Inferior parietal cortex (tissue), 1 donor: ENCODE data around the gene PDE10A.
"Not testable (repeated sequence)": the region's sequence is repeated elsewhere in the genome, so short reads cannot be mapped to it uniquely, and the experiment has no call there.

ENCODE experiments used
- DNase-seq: peaks from one replicate; pipeline ENCODE4 v3.0.0-alpha.2; 2016; ENCODE audit errors: extremely low spot score

The PDE10A gene

GRCh38 chr6:165478581-165478980 lies 184.5 kb downstream of the PDE10A start:
- DNase-seq: no peak

GRCh38 chr6:165469483-165469882 lies 193.6 kb downstream of the PDE10A start:
- DNase-seq: no peak

GRCh38 chr6:165468340-165469235 lies 194.5 kb downstream of the PDE10A start:
- no peak for DNase-seq

GRCh38 chr6:165463499-165463898 lies 199.5 kb downstream of the PDE10A start:
- not testable (repeated sequence) for DNase-seq

- not testable (repeated sequence) for DNase-seq
Measured at GRCh38 chr6:165459605-165460301, 203.3 kb downstream of the PDE10A start.

- DNase-seq: no peak
Measured at GRCh38 chr6:165458134-165458533, 204.9 kb downstream of the PDE10A start.

- no peak for DNase-seq
Measured at GRCh38 chr6:165456286-165456685, 206.8 kb downstream of the PDE10A start.

GRCh38 chr6:165455488-165455887 lies 207.6 kb downstream of the PDE10A start:
- DNase-seq: no peak

GRCh38 chr6:165453395-165453794 lies 209.6 kb downstream of the PDE10A start:
- no peak for DNase-seq

GRCh38 chr6:165451838-165452237 lies 211.2 kb downstream of the PDE10A start:
- DNase-seq: no peak

GRCh38 chr6:165448210-165448609 lies 214.8 kb downstream of the PDE10A start:
- no peak for DNase-seq

- no peak for DNase-seq
Measured at GRCh38 chr6:165447141-165447540, 215.9 kb downstream of the PDE10A start.

- DNase-seq: no peak
Measured at GRCh38 chr6:165446331-165446730, 216.7 kb downstream of the PDE10A start.

GRCh38 chr6:165443462-165443861 lies 219.6 kb downstream of the PDE10A start:
- DNase-seq: no peak

GRCh38 chr6:165441181-165441580 lies 221.9 kb downstream of the PDE10A start:
- no peak for DNase-seq

GRCh38 chr6:165439928-165440554 lies 223.0 kb downstream of the PDE10A start:
- DNase-seq: peak; percentile 70

GRCh38 chr6:165426892-165427291 lies 236.1 kb downstream of the PDE10A start:
- no peak for DNase-seq

GRCh38 chr6:165422192-165422591 lies 240.8 kb downstream of the PDE10A start:
- no peak for DNase-seq

GRCh38 chr6:165417278-165417865 lies 245.7 kb downstream of the PDE10A start:
- DNase-seq: no peak

- DNase-seq: no peak
Measured at GRCh38 chr6:165404697-165405096, 258.3 kb downstream of the PDE10A start.

- DNase-seq: no peak
Measured at GRCh38 chr6:165404296-165404695, 258.7 kb downstream of the PDE10A start.

GRCh38 chr6:165403006-165403595 lies 259.9 kb downstream of the PDE10A start:
- DNase-seq: no peak
